SK-N-MC (cell line): ENCODE data around the gene FMO2.

Source experiments
- EZH2 ChIP-seq: fragments of 200-600 bp; sonication (generic); IDR thresholded peaks from one replicate; pipeline ENCODE4 v1.6.1; 2017; ENCODE audit warnings: antibody characterized with exemption
- POLR2AphosphoS5 ChIP-seq: IDR thresholded peaks from 2 replicates; pipeline ENCODE4 v1.6.1; 2012; ENCODE audit warnings: mild to moderate bottlenecking, low read depth, low read length, borderline replicate concordance

GRCh38 chr1:171204296-171204695, 19.2 kb downstream of the FMO2 start:
- TF ChIP-seq EZH2, result no peak
- TF ChIP-seq POLR2AphosphoS5, result no peak
